Thyroid gland (tissue), 4 donors: ENCODE data around the gene C2CD3. TPM values are rescaled to one million over a fixed set of nuclear protein-coding genes. Genes with fewer than 3 reads are reported as not detected.

Experiments used
- small RNA-seq: library from RNA; depleted of rRNA; stranded (forward); fragments of <200 nt; gene quantifications from one replicate; pipeline ENCODE3, GENCODE V24; 2016
- total RNA-seq, 4 donors: library from RNA; depleted of rRNA; stranded (reverse); fragments of >200 nt; gene quantifications; one replicate each; pipeline ENCODE4 v1.2.3, GENCODE V29; 2016

C2CD3 gene
- total RNA-seq, 4 donors from 2014 or later, result 37.8 to 85.8 (median 40.7) TPM

Small RNA genes lying within 50 kb of the gene (small RNA-seq; reads per million reads assigned to genes)
- gene AP002392.1, result not detected

Other genes with a start within 250 kb of the C2CD3 start
- gene DNAJB13, start 220.0 kb downstream of the C2CD3 start, total RNA-seq, result under 1 TPM in 1 of 4 donors, not detected in 3; 0.75 TPM
- 10 to 100 TPM; 41.4 to 97.0 (median 52.5) TPM for gene UCP2, start 188.2 kb downstream of the C2CD3 start, total RNA-seq
- gene UCP3, start 161.9 kb downstream of the C2CD3 start, total RNA-seq, result 1 to 10 TPM; 3.1 to 3.6 (median 3.4) TPM
- gene PPME1, start 287 bp upstream of the C2CD3 start, total RNA-seq, result 10 to 100 TPM; 32.3 to 55.3 (median 38.8) TPM
- gene P4HA3, start 140.6 kb upstream of the C2CD3 start, total RNA-seq, result 1 to 10 TPM; 1.6 to 4.3 (median 2.7) TPM
- 10 to 100 TPM in 1 of 4 donors, 1 to 10 TPM in 3; 5.0 to 11.4 (median 5.6) TPM for gene PGM2L1, start 227.4 kb upstream of the C2CD3 start, total RNA-seq